Peyer's patch (tissue), 4 donors: ENCODE measurements around the gene TTC4. TPM values are rescaled to one million over a fixed set of nuclear protein-coding genes. Genes with fewer than 3 reads are reported as not detected.

Experiments
- DNase-seq, 3 donors: peaks; one replicate each; pipeline ENCODE4 v3.0.0-alpha.2; 2017 to 2019
- H3K27ac ChIP-seq, 4 donors: fragments of 200-600 bp; sonication (generic); one replicate each; pipeline ENCODE4 v1.5.1; 2016 to 2019
- H3K27me3 ChIP-seq, 2 donors: fragments of 200-600 bp; sonication (generic); one replicate each; pipeline ENCODE4 v1.5.1; 2019
- H3K36me3 ChIP-seq, 3 donors: fragments of 200-600 bp; sonication (generic); one replicate each; pipeline ENCODE4 v1.5.1; 2016 to 2019
- H3K4me1 ChIP-seq, 4 donors: fragments of 200-600 bp; sonication (generic); one replicate each; pipeline ENCODE4 v1.5.1; 2016 to 2019
- H3K4me3 ChIP-seq, 4 donors: fragments of 200-600 bp; sonication (generic); 1 replicate in 3 of 4; 2 replicates in 1 of 4; pipeline ENCODE4 v1.5.1; 2016 to 2019; ENCODE audit warnings: mild to moderate bottlenecking in 1 of 4
- H3K9me3 ChIP-seq, 4 donors: fragments of 200-600 bp; sonication (generic); one replicate each; pipeline ENCODE4 v1.5.1; 2016 to 2019; ENCODE audit warnings: mild to moderate bottlenecking in 1 of 4
- POLR2A ChIP-seq, 2 donors: fragments of 450-650 bp; IDR thresholded peaks; one replicate each; pipeline ENCODE4 v1.5.1; 2017; ENCODE audit warnings: antibody characterized with exemption in 2 of 2, mild to moderate bottlenecking in 2 of 2, moderate library complexity in 2 of 2
- total RNA-seq, 4 donors: library from RNA; depleted of rRNA; stranded (reverse); fragments of >200 nt; gene quantifications; one replicate each; pipeline ENCODE4 v1.1.0, GENCODE V29; 2016
- TF ChIP-seq, protein P1 (sequence below), 6 experiments: fragments of 450-650 bp in 4 of 6; fragments of 200-600 bp in 2 of 6; sonication (generic) in 1 of 6; IDR thresholded peaks; one replicate each; pipeline ENCODE4 v1.5.1; 2017 to 2019; ENCODE audit warnings: antibody characterized with exemption in 6 of 6, mild to moderate bottlenecking in 3 of 6, moderate library complexity in 1 of 6

The TTC4 gene
- total RNA-seq, 4 donors from 2014 or later: 15.7 to 39.6 (median 30.3) TPM

DNA sequence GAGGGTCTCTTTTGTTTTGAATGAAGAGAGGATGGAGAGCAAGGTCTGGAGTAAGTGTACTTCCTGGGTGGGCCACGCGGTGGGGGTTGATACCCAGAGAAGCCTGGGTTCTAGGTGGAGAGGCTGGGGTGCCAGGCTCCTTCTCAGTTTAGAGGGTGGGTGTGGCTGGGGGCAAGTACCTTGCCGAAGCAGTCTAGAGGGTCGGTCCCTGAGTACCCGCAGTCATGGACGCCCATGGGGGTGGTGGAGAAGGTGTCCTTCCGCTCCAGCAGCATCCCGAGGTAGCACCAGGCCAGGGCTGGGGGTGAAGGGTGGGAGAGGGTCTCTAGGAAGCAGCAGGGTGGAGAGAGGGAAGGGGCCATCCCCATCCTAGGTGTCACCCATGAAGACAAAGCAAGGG lies 71.1 kb downstream of the TTC4 start:
- no peaks in the 10 kb centered on the region for H3K9me3 ChIP-seq
- no peak for DNase-seq
- H3K4me1 ChIP-seq: no peaks in the 10 kb centered on the region
- peaks cover 0 to 34% (median 0%) of the 10 kb centered on the region in 3 donors for H3K36me3 ChIP-seq
- H3K27me3 ChIP-seq: no peaks in the 10 kb centered on the region
- no peak for TF ChIP-seq POLR2A (IDR thresholded peaks at IDR 0.05)
- TF ChIP-seq, protein P1, sequence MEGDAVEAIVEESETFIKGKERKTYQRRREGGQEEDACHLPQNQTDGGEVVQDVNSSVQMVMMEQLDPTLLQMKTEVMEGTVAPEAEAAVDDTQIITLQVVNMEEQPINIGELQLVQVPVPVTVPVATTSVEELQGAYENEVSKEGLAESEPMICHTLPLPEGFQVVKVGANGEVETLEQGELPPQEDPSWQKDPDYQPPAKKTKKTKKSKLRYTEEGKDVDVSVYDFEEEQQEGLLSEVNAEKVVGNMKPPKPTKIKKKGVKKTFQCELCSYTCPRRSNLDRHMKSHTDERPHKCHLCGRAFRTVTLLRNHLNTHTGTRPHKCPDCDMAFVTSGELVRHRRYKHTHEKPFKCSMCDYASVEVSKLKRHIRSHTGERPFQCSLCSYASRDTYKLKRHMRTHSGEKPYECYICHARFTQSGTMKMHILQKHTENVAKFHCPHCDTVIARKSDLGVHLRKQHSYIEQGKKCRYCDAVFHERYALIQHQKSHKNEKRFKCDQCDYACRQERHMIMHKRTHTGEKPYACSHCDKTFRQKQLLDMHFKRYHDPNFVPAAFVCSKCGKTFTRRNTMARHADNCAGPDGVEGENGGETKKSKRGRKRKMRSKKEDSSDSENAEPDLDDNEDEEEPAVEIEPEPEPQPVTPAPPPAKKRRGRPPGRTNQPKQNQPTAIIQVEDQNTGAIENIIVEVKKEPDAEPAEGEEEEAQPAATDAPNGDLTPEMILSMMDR (IDR thresholded peaks at IDR 0.05): no peak
- no peak overlapping the region for H3K4me3 ChIP-seq
- no peak overlapping the region for H3K27ac ChIP-seq

DNA sequence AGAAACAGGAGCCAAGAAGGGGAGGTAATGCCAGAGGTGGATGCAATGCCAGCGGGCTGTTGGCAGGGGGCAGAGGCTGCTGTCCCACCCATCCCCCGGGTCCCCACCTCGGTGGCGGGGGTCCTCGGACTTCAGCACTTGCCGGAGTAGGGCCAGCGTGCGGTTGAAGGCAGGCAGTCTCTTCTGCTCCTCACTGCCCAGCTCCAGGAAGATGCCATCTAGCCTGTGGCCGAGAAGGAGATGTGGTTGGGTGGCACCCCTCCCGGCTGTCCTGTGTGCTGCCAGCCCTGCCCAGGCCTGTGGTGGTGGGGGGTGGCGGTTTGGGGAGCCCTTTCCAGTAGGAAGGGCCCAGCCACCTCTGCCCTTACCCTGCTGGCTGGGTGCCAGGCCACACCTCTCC lies 71.9 kb downstream of the TTC4 start:
- Histone ChIP-seq H3K9me3 (peaks cover 0 to 3% (median 0%) of the 10 kb centered on the region in 4 donors), H3K4me3 (no peak overlapping the region), H3K36me3 (peaks cover 0 to 39% (median 0%) of the 10 kb centered on the region in 3 donors), H3K4me1 (peaks cover 0 to 4% (median 0%) of the 10 kb centered on the region in 4 donors), H3K27me3 (no peaks in the 10 kb centered on the region), H3K27ac (no peak overlapping the region)
- TF ChIP-seq, protein P1 (IDR thresholded peaks at IDR 0.05): no peak
- no peak for TF ChIP-seq POLR2A (IDR thresholded peaks at IDR 0.05)
- no peak for DNase-seq

DNA sequence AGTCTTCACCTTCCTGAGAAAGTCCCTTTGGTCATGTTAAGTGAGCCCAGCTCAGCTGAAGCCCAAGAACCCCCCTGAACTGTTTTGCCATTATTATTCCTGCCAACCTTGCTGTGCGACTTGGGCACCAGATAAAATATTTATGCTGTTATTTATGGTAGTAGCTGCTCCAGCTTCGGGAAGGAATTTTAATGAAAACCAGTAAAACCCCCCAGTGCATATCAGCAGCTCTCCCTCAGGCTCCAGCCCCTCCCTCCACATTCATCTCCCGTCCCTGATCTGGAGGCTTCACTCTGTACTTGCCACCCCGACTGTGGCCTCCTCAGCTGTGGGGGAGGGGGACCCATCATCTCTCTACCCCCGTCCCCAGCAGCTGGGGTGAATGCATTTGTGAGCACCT lies 72.8 kb downstream of the TTC4 start:
- Histone ChIP-seq H3K27ac (no peak overlapping the region), H3K4me3 (no peak overlapping the region), H3K9me3 (peaks cover 0 to 3% (median 0%) of the 10 kb centered on the region in 4 donors), H3K4me1 (peaks cover 0 to 13% (median under 1%) of the 10 kb centered on the region in 4 donors), H3K27me3 (no peaks in the 10 kb centered on the region), H3K36me3 (peaks cover 0 to 39% (median 0%) of the 10 kb centered on the region in 3 donors)
- TF ChIP-seq, protein P1 (IDR thresholded peaks at IDR 0.05): no peak
- TF ChIP-seq POLR2A (IDR thresholded peaks at IDR 0.05): no peak
- DNase-seq: no peak

DNA sequence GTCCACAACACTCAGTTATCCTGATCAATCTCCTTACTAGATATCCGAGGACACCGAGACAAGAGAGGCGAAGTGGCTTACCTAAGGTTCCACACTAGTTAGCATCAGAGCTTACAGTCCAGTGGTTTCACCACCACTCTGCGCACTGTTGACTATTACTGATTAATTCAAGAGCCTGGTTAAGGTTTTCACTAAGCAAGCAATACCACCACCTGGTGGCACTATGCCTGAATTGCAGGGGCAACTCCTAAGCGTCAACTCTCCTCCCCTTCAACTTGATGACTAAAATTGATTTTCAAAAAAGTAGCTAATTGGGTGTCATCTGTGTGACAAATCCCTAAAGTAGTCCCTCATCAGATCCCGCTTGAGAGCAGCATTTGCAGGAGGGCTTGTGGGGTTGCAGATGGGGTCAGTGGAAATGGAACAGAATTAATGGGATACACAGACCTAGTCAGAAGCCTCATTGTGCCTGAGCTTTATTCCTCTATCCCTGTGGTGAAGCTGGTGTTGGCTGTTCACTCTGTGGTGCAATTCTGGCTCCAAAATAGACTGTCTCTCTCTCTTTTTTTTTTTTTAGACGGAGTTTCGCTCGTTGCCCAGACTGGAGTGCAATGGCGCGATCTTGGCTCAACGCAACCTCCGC lies 76.3 kb downstream of the TTC4 start:
- Histone ChIP-seq H3K36me3 (peaks cover 0 to 29% (median 0%) of the 10 kb centered on the region in 3 donors), H3K27ac (peak overlapping the region in 1 of 4 donors; percentile 92), H3K27me3 (no peaks in the 10 kb centered on the region), H3K4me1 (peaks cover 0 to 29% (median 8%) of the 10 kb centered on the region in 4 donors), H3K9me3 (peaks cover 0 to 3% (median 0%) of the 10 kb centered on the region in 4 donors), H3K4me3 (no peak overlapping the region)
- DNase-seq: peak in 1 of 3 donors; percentile 68
- TF ChIP-seq POLR2A (IDR thresholded peaks at IDR 0.05): no peak
- TF ChIP-seq, protein P1 (IDR thresholded peaks at IDR 0.05): peak; percentile 2 to 83 (median 60)

Other genes starting within 250 kb of the TTC4 start
- gene ACOT11, start 167.6 kb upstream of the TTC4 start, total RNA-seq: 100 to 1,000 TPM in 2 of 4 donors, 10 to 100 TPM in 2; 41.3 to 200 (median 119) TPM
- gene FAM151A, start 92.3 kb upstream of the TTC4 start, total RNA-seq: 1,000 to 10,000 TPM in 1 of 4 donors, 100 to 1,000 TPM in 1, 10 to 100 TPM in 2; 15.7 to 1,128 (median 174) TPM
- gene MROH7, start 74.1 kb upstream of the TTC4 start, total RNA-seq: 10 to 100 TPM; 22.3 to 64.2 (median 35.5) TPM
- 10 to 100 TPM in 1 of 4 donors, 1 to 10 TPM in 3; 1.7 to 10.0 (median 5.8) TPM for gene PARS2, start 48.7 kb downstream of the TTC4 start, total RNA-seq
- 100 to 1,000 TPM in 2 of 4 donors, 10 to 100 TPM in 2; 15.7 to 136 (median 102) TPM for gene TTC22, start 85.5 kb downstream of the TTC4 start, total RNA-seq
- gene DHCR24, start 171.3 kb downstream of the TTC4 start, total RNA-seq: 100 to 1,000 TPM in 3 of 4 donors, 10 to 100 TPM in 1; 15.7 to 119 (median 110) TPM